Activated naive CD4-positive, alpha-beta T cell treated with anti-CD3 and anti-CD28 coated beads, Interleukin-2, amount 50 U/mL, for 16 hours (primary cell): ENCODE data around the gene GPR119.
A peak's percentile ranks its signal among the peaks of the same experiment; 100 is the strongest.
"Not testable (repeated sequence)": the region's sequence is repeated elsewhere in the genome, so short reads cannot be mapped to it uniquely, and the experiment has no call there.

Experiments used
- DNase-seq: peaks from one replicate; pipeline ENCODE4 v3.0.0-alpha.2; 2020

GPR119 gene

GRCh38 chrX:130385520-130385919 lies at the start of gene GPR119:
Gene GPR119, minus strand, starts transcription at chrX:130385674. Its CDS starts 227 bp downstream, at chrX:130385447.
- no peak for DNase-seq

GRCh38 chrX:130429236-130429635 lies 43.8 kb upstream of the GPR119 start:
- DNase-seq, result not testable (repeated sequence)

GRCh38 chrX:130426531-130426930 lies 41.1 kb upstream of the GPR119 start:
- DNase-seq, result no peak

GRCh38 chrX:130419263-130419662 lies 33.8 kb upstream of the GPR119 start:
- no peak for DNase-seq

- DNase-seq, result no peak
Measured at GRCh38 chrX:130418740-130419139, 33.3 kb upstream of the GPR119 start.

GRCh38 chrX:130418066-130418465 lies 32.6 kb upstream of the GPR119 start:
- no peak for DNase-seq

GRCh38 chrX:130416785-130417184 lies 31.3 kb upstream of the GPR119 start:
- DNase-seq, result no peak

GRCh38 chrX:130415201-130415600 lies 29.7 kb upstream of the GPR119 start:
- DNase-seq, result no peak

- no peak for DNase-seq
Measured at GRCh38 chrX:130414800-130415199, 29.3 kb upstream of the GPR119 start.

- no peak for DNase-seq
Measured at GRCh38 chrX:130413415-130413814, 27.9 kb upstream of the GPR119 start.

GRCh38 chrX:130402208-130402684 lies 16.8 kb upstream of the GPR119 start:
- no peak for DNase-seq

- DNase-seq, result peak; percentile 68
Measured at GRCh38 chrX:130401415-130402207, 16.1 kb upstream of the GPR119 start, which contains the start of gene RBMX2. Gene RBMX2, plus strand, starts transcription at chrX:130401987. Its CDS starts 46 bp downstream, at chrX:130402033.

GRCh38 chrX:130395341-130395740 lies 9.9 kb upstream of the GPR119 start:
- DNase-seq, result no peak

- no peak for DNase-seq
Measured at GRCh38 chrX:130393451-130394074, 8.1 kb upstream of the GPR119 start.

- no peak for DNase-seq
Measured at GRCh38 chrX:130386408-130386808, 934 bp upstream of the GPR119 start.

GRCh38 chrX:130378024-130378669 lies 7.3 kb downstream of the GPR119 start:
- no peak for DNase-seq

- DNase-seq, result no peak
Measured at GRCh38 chrX:130376077-130376476, 9.4 kb downstream of the GPR119 start.

GRCh38 chrX:130352050-130352449 lies 33.4 kb downstream of the GPR119 start:
- DNase-seq, result not testable (repeated sequence)

- no peak for DNase-seq
Measured at GRCh38 chrX:130351567-130351966, 33.9 kb downstream of the GPR119 start.

- no peak for DNase-seq
Measured at GRCh38 chrX:130347321-130347720, 38.2 kb downstream of the GPR119 start.

GRCh38 chrX:130343411-130343810 lies 42.1 kb downstream of the GPR119 start:
- DNase-seq, result no peak

GRCh38 chrX:130340271-130340670 lies 45.2 kb downstream of the GPR119 start:
- DNase-seq, result no peak

- DNase-seq, result peak; percentile 61
Measured at GRCh38 chrX:130339408-130340222, 45.9 kb downstream of the GPR119 start, which contains the start of gene SLC25A14. Gene SLC25A14, plus strand, starts transcription at chrX:130339919. Its CDS starts 360 bp downstream, at chrX:130340279.
